CD4-positive, alpha-beta T cell treated with Interleukin-6 for 4 hours (primary cell): Measurements from ENCODE around the gene TRIO.

ENCODE experiments used
- DNase-seq: peaks from one replicate; pipeline ENCODE4 v3.0.0-alpha.2; 2020; ENCODE audit warnings: mixed read lengths

TRIO gene

DNA sequence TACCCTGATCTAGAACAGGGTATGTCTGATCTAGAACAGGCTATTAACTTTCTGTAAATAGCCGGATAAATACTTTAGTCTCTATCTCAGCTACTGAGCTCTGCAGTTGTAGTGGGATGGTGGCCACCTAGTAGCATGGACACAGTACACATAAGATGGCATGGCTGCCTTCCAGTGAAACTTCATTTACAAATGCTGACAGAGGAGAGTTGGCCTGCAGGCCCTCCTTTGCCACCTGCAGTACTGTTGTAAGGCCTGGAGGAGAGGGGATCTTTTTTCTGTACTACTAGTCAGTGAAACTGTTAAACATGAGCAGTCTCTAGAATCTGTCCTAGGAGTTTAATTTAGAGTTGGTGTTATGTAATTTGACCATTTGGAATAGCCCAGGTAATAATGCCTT lies 86.0 kb downstream of the TRIO start:
- DNase-seq = no peak

DNA sequence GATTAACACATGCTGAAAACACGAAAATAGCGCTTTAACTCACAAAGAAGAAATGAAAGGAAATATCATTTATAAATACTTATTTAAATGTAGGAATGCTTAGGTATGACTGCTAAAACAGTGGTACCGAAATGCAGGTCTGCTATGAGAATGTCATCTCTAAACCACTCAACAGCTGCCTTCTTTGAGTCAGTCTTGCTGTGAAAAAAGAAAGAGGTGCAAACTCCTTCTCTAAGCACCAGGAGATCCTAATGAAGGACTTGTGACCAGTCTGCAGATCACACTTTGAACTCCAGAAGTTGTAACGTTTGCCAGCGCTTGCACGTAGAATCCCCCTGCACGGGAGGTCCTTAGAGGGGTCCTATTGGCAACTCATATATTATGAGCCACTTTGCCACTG lies 86.6 kb downstream of the TRIO start:
- DNase-seq = no peak

DNA sequence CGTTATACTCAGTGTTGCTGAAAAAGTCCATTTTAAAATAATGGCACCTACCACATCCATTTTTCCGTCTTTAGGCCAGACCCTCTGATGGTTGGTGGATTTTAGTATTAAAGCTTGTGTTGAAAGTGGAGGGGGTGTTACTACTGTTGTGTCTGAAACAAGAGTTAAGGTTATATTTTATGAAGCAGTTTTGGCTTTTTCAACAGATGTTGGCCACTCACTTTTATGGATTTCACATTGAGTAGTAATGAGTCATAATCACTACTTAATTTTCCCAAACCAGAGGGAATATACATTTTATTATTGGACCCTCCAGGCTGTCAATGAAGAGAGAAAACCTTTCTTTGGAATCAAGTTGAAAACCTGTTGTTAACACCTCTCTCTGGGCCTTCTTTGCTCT lies 88.0 kb downstream of the TRIO start:
- no peak for DNase-seq

- DNase-seq = no peak
Measured at GRCh38 chr5:14231890-14232289, 88.7 kb downstream of the TRIO start.

GRCh38 chr5:14234204-14234603 lies 91.1 kb downstream of the TRIO start:
- DNase-seq = no peak

GRCh38 chr5:14235872-14236271 lies 92.7 kb downstream of the TRIO start:
- DNase-seq = no peak

- no peak for DNase-seq
Measured at GRCh38 chr5:14236757-14237156, 93.6 kb downstream of the TRIO start.

DNA sequence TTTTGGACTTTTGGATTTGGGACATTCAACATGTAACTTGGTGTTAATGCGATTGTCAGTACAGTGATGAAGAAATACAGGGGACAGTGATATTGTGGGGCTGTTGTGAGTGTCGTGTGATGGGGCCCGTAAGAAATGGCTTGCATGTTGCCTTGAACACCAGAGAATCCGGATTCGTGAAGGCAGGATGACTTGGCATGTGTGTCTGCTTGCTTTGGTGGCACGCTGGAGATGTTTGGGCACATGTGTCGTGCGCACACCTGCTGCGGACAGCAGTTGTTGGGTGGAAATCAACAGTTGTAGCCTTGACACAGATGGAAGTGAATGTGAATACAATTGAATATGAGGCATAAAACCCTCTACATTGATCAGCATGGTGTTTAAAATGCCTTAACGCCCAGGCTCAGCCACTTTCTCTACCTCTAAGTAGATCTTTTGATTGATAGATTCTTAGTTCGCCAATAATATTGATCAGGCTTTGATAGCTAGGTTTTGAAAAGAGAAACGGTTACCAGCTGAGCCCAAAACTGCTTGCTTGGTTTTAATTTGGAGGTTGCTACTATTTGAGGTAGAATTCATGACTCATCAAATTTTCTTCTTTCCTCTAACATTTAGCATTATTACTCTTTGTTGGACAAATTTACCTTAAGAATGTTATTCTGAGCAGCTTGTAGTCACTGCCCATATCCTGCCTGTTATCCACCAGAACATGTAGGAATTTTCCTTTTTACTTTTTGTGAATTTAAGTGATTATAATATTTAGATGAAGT lies 94.4 kb downstream of the TRIO start:
- no peak for DNase-seq

DNA sequence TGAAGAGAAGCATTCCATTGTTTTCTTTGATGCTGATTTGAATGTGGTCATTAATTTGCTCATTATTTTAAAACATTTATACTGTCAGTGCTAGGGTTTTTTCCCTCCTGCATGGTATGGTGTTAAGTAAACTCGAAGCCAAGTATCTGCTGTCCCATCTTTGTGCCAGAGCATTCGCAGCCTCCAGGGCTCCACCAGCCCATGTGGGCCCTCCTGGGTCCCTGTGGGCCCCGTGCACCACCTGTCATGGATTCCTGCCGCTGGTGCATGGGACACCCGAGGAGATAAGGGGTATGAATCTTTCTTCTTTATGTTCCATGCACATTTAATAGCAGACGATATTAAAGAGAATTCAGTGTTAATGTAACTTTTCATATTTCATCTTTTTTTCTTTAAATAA lies 95.1 kb downstream of the TRIO start:
- no peak for DNase-seq

GRCh38 chr5:14239404-14239803 lies 96.3 kb downstream of the TRIO start:
- no peak for DNase-seq

DNA sequence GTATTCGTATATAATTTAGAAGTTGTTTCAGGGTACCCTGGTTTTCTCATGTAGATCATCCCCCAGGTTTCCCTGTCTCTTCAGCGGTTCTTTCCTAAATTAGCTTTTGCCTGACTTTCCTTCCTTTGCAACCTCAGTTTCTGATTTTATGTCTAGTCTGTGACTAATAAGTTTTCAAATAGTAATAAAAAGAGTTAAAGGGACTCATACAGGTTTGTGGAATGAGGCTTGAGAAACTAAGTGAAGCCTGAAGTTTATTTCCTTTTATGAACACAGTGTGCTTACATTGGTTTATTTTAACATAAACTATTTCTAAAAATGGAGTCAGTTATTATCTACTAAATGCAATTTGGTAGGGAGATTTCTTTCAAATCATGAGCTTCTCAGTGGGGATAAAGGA lies 96.8 kb downstream of the TRIO start:
- DNase-seq = no peak

DNA sequence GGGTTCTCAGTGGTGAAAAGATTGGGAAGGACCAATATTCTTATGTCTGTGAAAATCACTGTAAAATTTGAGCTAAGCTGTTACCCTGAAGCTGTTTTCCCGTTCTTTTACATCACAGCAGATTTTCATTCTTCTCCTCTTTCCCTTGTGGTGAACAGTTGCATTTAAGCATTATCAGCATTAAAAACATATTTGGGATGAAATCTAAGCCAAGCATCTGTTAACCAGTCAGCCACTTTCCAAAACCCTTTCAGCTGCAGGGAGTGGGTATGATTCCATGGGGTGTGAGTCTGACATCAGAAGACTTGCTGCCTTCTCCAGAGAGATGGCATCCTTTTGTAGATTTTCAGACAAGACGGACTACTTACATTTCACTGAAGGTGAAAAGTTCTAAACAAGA lies 97.2 kb downstream of the TRIO start:
- DNase-seq = no peak

DNA sequence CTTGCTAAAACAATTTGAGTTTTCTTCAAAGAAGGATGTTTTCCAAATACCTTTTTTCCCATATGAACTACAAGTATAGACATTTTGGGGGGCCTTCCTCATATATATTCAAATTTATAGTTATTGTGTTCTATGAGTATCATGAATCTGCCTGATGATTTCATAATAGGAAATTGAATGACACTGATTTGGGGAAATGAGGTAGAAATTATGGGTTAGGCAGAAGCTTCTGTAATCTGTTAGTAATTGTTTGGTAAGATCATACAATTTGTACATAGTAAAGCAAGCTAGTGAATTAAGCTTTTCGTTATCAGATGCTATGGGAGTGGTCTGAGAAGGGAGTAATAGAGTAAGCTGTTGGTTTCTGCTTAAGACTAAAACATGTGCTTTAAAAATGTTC lies 98.0 kb downstream of the TRIO start:
- no peak for DNase-seq

GRCh38 chr5:14242447-14242846 lies 99.3 kb downstream of the TRIO start:
- DNase-seq = no peak

GRCh38 chr5:14242871-14243383 lies 99.8 kb downstream of the TRIO start:
- no peak for DNase-seq

DNA sequence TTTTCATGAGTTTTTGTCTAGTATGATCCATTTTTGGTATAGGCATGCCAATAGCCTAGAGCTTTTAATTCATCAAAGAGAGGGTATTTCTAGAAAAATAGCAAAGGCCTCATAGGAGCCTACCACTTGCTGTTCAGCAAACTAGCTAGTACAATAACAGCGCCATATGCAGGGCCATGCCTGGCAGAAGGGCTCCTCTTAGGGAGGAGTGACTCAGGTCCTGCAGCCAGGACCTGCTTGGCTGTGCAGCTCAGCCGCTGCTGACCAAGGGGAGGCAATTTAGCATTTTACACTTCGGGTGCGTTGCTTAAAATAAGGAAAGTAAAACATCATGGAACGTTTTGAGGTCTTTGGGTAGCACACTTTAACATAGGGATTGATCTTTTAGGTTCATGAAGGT lies 100.6 kb downstream of the TRIO start:
- no peak for DNase-seq

- DNase-seq = no peak
Measured at GRCh38 chr5:14244721-14245120, 101.6 kb downstream of the TRIO start.

GRCh38 chr5:14245132-14245925 lies 102.2 kb downstream of the TRIO start:
- DNase-seq = no peak

DNA sequence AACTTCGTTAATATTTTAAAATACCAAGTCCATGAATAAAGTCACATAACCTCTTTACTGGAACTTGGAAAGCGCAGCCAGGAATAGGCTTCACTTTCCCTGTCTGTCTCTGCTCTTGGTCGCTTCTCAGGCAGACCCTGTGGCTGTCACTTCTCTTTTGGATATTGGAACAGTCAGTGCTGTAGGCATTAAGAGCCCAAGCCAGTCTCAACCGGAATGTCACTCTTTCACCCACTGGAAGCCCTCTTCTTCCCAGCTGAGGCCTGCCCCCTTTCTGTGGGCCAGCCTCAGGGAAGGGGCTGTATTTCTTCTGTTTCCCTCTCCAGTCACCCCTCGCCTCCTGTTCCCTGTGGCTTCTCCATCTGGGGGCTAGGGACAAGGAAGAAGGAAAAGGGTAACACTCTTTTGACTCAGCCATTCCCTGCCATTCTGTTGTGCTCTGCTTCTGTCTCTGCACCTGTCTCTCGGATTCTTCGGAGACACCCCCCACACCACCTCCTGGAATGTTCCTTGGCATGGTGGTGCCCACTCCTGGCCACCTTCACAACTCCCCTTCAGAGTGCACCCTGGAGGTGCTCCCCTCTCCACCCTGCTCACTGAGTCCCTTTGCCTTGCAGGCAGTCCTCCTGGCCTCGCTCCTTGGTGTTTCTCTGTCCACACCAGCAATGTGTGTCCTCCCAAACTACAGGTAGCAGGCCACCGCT lies 103.4 kb downstream of the TRIO start:
- DNase-seq = no peak

DNA sequence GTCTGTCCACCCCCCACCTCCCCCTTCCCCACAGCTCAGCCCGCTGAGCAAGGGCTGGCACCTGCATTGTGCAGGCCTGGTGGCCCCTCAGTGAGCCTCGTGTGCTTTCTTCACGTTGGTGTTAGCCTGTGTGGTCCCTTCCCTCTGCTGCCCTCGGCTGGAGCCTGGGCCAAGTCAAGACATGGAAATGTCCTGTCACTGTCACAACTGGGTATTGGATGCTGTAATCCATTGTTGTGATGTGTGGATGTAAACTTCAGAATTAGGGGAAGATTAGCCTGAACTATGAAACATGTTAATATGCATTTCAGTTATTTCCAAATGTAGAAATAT lies 103.9 kb downstream of the TRIO start:
- DNase-seq = no peak

DNA sequence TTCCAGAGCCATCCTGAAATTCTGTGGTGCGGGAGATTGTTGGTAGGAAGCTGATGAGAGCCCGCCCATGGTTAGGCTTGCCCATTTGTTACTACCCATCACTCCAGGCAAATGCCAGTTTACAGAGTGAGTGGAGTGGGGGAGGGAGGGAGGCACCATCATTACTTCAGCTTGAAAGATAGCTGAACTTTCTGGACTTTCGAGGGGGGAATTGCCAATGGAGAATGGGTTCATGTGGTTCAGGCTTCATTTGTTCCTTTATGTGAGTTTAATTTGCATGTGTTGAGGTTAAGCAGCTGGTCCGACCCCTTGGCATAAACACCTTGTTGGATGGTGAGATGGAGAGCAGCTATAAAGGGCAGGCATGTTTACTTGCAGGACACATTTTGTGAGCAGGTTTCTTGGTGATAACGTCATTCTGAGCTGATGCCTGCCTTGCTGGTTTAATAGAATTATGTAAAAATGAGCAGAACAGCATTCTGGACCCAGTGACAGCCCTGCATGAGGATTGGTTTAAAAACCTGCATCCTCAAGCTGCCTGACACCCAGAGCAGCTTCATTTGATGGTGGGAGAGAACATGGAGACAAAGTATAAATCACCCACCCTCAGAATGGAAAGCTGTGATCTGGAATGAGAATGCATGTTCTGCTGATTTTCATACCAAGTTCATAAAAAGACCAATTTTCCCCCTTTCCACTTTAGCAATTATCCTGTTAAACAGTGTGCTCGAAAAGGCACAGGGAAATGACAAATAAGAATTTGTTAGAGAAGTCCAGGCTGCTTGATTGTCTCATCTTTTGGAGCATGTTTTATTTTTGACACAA lies 106.3 kb downstream of the TRIO start:
- no peak for DNase-seq

- no peak for DNase-seq
Measured at GRCh38 chr5:14250084-14250695, 107.0 kb downstream of the TRIO start.
